ENCODE data around the gene ARHGEF4. TPM values are rescaled to one million over a fixed set of nuclear protein-coding genes. Genes with fewer than 3 reads are reported as not detected.

Gene ARHGEF4
- total RNA-seq, 2 donors from 2014 or later = 50.3 to 54.7 TPM

GRCh38 chr2:130883496-130883895, 46.8 kb downstream of the ARHGEF4 start:
- 89 to 90% methylated on average over 2 to 4 of the region's 4 CpGs for WGBS, 2 experiments (ENCODE audit: insufficient coverage in 1 of 2, insufficient read length in 1 of 2)
- no peak for DNase-seq
- Mint-ChIP-seq H3K27ac (no peak overlapping the region), H3K9me3 (no peaks in the 10 kb centered on the region), H3K36me3 (ENCODE audit: low read depth) (no peaks in the 10 kb centered on the region), H3K4me3 (no peak overlapping the region), H3K27me3 (ENCODE audit: insufficient read depth) (no peaks in the 10 kb centered on the region), H3K4me1 (no peaks in the 10 kb centered on the region)
- Histone ChIP-seq H3K27ac (ENCODE audit: low read depth, low read length) (no peak overlapping the region), H3K4me1 (ENCODE audit: control insufficient read depth, insufficient read depth, low read length) (no peaks in the 10 kb centered on the region), H3K4me3 (ENCODE audit: low read length) (no peak overlapping the region), H3K9me3 (ENCODE audit: control insufficient read depth, low read length) (no peaks in the 10 kb centered on the region), H3K9ac (ENCODE audit: extremely low read depth, low read length, poor library complexity, severe bottlenecking) (no peak overlapping the region), H3K36me3 (ENCODE audit: control insufficient read depth, insufficient read depth, low read length) (no peaks in the 10 kb centered on the region), H3K27me3 (ENCODE audit: control insufficient read depth, insufficient read depth, low read length, poor library complexity, severe bottlenecking) (no peaks in the 10 kb centered on the region)
- peak; percentile 11 for TF ChIP-seq CTCF (conservative IDR thresholded peaks at IDR 0.05)

GRCh38 chr2:130884013-130884412, 47.3 kb downstream of the ARHGEF4 start:
- Histone ChIP-seq H3K9me3 (ENCODE audit: control insufficient read depth, low read length) (no peaks in the 10 kb centered on the region), H3K36me3 (ENCODE audit: control insufficient read depth, insufficient read depth, low read length) (no peaks in the 10 kb centered on the region), H3K4me1 (ENCODE audit: control insufficient read depth, insufficient read depth, low read length) (no peaks in the 10 kb centered on the region), H3K4me3 (ENCODE audit: low read length) (no peak overlapping the region), H3K9ac (ENCODE audit: extremely low read depth, low read length, poor library complexity, severe bottlenecking) (no peak overlapping the region), H3K27ac (ENCODE audit: low read depth, low read length) (no peak overlapping the region), H3K27me3 (ENCODE audit: control insufficient read depth, insufficient read depth, low read length, poor library complexity, severe bottlenecking) (no peaks in the 10 kb centered on the region)
- Mint-ChIP-seq H3K27me3 (ENCODE audit: insufficient read depth) (no peaks in the 10 kb centered on the region), H3K4me1 (no peaks in the 10 kb centered on the region), H3K4me3 (no peak overlapping the region), H3K27ac (no peak overlapping the region), H3K36me3 (ENCODE audit: low read depth) (no peaks in the 10 kb centered on the region), H3K9me3 (no peaks in the 10 kb centered on the region)
- no peak for TF ChIP-seq CTCF (conservative IDR thresholded peaks at IDR 0.05)
- DNase-seq = no peak
- 82% methylated on average over 3 of the region's 4 CpGs; no CpG with 5 or more reads in 1 of the 2 experiments for WGBS, 2 experiments (ENCODE audit: insufficient coverage in 1 of 2, insufficient read length in 1 of 2)

- Histone ChIP-seq H3K36me3 (ENCODE audit: control insufficient read depth, insufficient read depth, low read length) (no peaks in the 10 kb centered on the region), H3K27me3 (ENCODE audit: control insufficient read depth, insufficient read depth, low read length, poor library complexity, severe bottlenecking) (no peaks in the 10 kb centered on the region), H3K4me1 (ENCODE audit: control insufficient read depth, insufficient read depth, low read length) (no peaks in the 10 kb centered on the region), H3K27ac (ENCODE audit: low read depth, low read length) (no peak overlapping the region), H3K9me3 (ENCODE audit: control insufficient read depth, low read length) (no peaks in the 10 kb centered on the region), H3K9ac (ENCODE audit: extremely low read depth, low read length, poor library complexity, severe bottlenecking) (no peak overlapping the region), H3K4me3 (ENCODE audit: low read length) (no peak overlapping the region)
- no peak overlapping the region for H3K4me3 Mint-ChIP-seq
- H3K36me3 Mint-ChIP-seq (ENCODE audit: low read depth) = no peaks in the 10 kb centered on the region
- H3K27me3 Mint-ChIP-seq (ENCODE audit: insufficient read depth) = no peaks in the 10 kb centered on the region
- WGBS, 2 experiments (ENCODE audit: insufficient coverage in 1 of 2, insufficient read length in 1 of 2) = 93 to 98% methylated on average over 5 to 7 of the region's 7 CpGs
- no peak overlapping the region for H3K27ac Mint-ChIP-seq
- TF ChIP-seq CTCF (conservative IDR thresholded peaks at IDR 0.05) = no peak
- no peak for DNase-seq
- H3K9me3 Mint-ChIP-seq = no peaks in the 10 kb centered on the region
- H3K4me1 Mint-ChIP-seq = no peaks in the 10 kb centered on the region
Observed at GRCh38 chr2:130884503-130884902, 47.8 kb downstream of the ARHGEF4 start.
